B cell (primary cell): Measurements from ENCODE around the gene ZNF689.

Source experiments
- CTCF ChIP-seq: fragments of 200-600 bp; IDR thresholded peaks from one replicate; pipeline ENCODE4 v1.8.0; 2022; ENCODE audit warnings: antibody characterized with exemption, mild to moderate bottlenecking
- EZH2 ChIP-seq: IDR thresholded peaks from 2 replicates; pipeline ENCODE4 v1.6.1; 2012; ENCODE audit warnings: borderline replicate concordance, low read depth, mild to moderate bottlenecking, moderate library complexity, low read length; ENCODE audit not compliant: insufficient read depth, poor library complexity, severe bottlenecking

- TF ChIP-seq CTCF, result no peak
- no peak for TF ChIP-seq EZH2
Observed at GRCh38 chr16:30623536-30624283, 13.5 kb upstream of the ZNF689 start.
